K562 (cell line): ENCODE results near the gene PIGB. TPM values are rescaled to one million over a fixed set of nuclear protein-coding genes. Genes with fewer than 3 reads are reported as not detected.

Experiments
- BCOR ChIP-seq: fragments of 450-650 bp; IDR thresholded peaks from 2 replicates; pipeline ENCODE4 v1.6.1; 2016
- CCNT2 ChIP-seq: IDR thresholded peaks from 2 replicates; pipeline ENCODE4 v1.6.1; 2011; ENCODE audit warnings: borderline replicate concordance, low read depth, mild to moderate bottlenecking, moderate library complexity, mixed read lengths, low read length; ENCODE audit not compliant: insufficient read length; ENCODE audit errors: extremely low read depth
- CREM ChIP-seq: IDR thresholded peaks from 2 replicates; pipeline ENCODE4 v1.6.1; 2014; ENCODE audit warnings: antibody characterized with exemption, low read depth
- EZH2 ChIP-seq: IDR thresholded peaks from 2 replicates; pipeline ENCODE4 v1.6.1; 2012; ENCODE audit warnings: low read depth, mild to moderate bottlenecking, inconsistent platforms, low read length, borderline replicate concordance
- FOXP1 ChIP-seq: sonication (generic); formaldehyde crosslinking; IDR thresholded peaks from 2 replicates; pipeline ENCODE4 v1.8.0; 2022; ENCODE audit warnings: mild to moderate bottlenecking, missing genetic modification reagents
- JUND ChIP-seq, 2 experiments: IDR thresholded peaks; 2 replicates in 1 of 2; 3 replicates in 1 of 2; pipeline ENCODE4 v1.6.1; 2011; ENCODE audit warnings: borderline replicate concordance in 2 of 2, low read depth in 2 of 2, low read length in 2 of 2, improper control_type of control experiment in 1 of 2, missing biosample characterization in 1 of 2, missing genetic modification characterization in 1 of 2, missing genetic modification reagents in 1 of 2
- LARP7 ChIP-seq: fragments of 450-650 bp; IDR thresholded peaks from 2 replicates; pipeline ENCODE4 v1.6.1; 2016
- PHB2 ChIP-seq: fragments of 450-650 bp; IDR thresholded peaks from 2 replicates; pipeline ENCODE4 v1.6.1; 2017; ENCODE audit warnings: low read depth
- PHF21A ChIP-seq: fragments of 450-650 bp; IDR thresholded peaks from 2 replicates; pipeline ENCODE4 v1.6.1; 2017; ENCODE audit warnings: low read depth, borderline replicate concordance
- POLR2B ChIP-seq: fragments of 450-650 bp; IDR thresholded peaks from 2 replicates; pipeline ENCODE4 v1.6.1; 2018; ENCODE audit warnings: low read depth; ENCODE audit not compliant: partially characterized antibody
- PTBP1 ChIP-seq: fragments of 200-400 bp; formaldehyde crosslinking; IDR thresholded peaks from 2 replicates; pipeline ENCODE4 v1.6.1; 2017; ENCODE audit warnings: low read depth, low read length
- RAD51 ChIP-seq: fragments of 450-650 bp; IDR thresholded peaks from 2 replicates; pipeline ENCODE4 v1.7.1; 2016; ENCODE audit warnings: low read depth, mild to moderate bottlenecking, borderline replicate concordance
- RBM39 ChIP-seq: fragments of 200-400 bp; formaldehyde crosslinking; optimal IDR thresholded peaks from 2 replicates; pipeline ENCODE3; 2018; ENCODE audit warnings: low read depth, low read length
- SETDB1 ChIP-seq: IDR thresholded peaks from one replicate; pipeline ENCODE4 v1.6.1; 2012; ENCODE audit warnings: low read length, control low read depth, inconsistent platforms
- SIRT6 ChIP-seq: IDR thresholded peaks from one replicate; pipeline ENCODE4 v1.6.1; 2012; ENCODE audit warnings: low read depth, mild to moderate bottlenecking, control low read depth, inconsistent platforms, low read length, moderate library complexity
- SMARCC2 ChIP-seq: fragments of 450-650 bp; IDR thresholded peaks from 2 replicates; pipeline ENCODE4 v1.6.1; 2017; ENCODE audit warnings: antibody characterized with exemption, moderate library complexity, mild to moderate bottlenecking, low read depth
- SRSF3 ChIP-seq: fragments of 200-400 bp; formaldehyde crosslinking; IDR thresholded peaks from 2 replicates; pipeline ENCODE4 v1.6.1; 2016; ENCODE audit warnings: mild to moderate bottlenecking, low read length, moderate library complexity; ENCODE audit not compliant: insufficient read depth
- XRCC5 ChIP-seq: fragments of 200-400 bp; formaldehyde crosslinking; IDR thresholded peaks from 2 replicates; pipeline ENCODE4 v1.6.1; 2017; ENCODE audit warnings: low read depth, mild to moderate bottlenecking, low read length
- ZC3H4 ChIP-seq: sonication (generic); formaldehyde crosslinking; IDR thresholded peaks from 2 replicates; pipeline ENCODE4 v1.9.0; 2021; ENCODE audit warnings: missing genetic modification reagents, borderline replicate concordance
- ZNF24 ChIP-seq: fragments of 450-650 bp; IDR thresholded peaks from 2 replicates; pipeline ENCODE4 v1.6.1; 2016
- ZNF354B ChIP-seq: fragments of 250-450 bp; sonication (Bioruptor Pico); IDR thresholded peaks from 2 replicates; pipeline ENCODE4 v1.4.0; 2020
- polyA plus RNA-seq, 8 experiments: library from polyadenylated mRNA; depleted of rRNA in 4 of 8; stranded (reverse) in 5 of 8; unstranded in 3 of 8; fragments of >200 nt; fragmentation: Nextera tagmentation in 2 of 8; fragmentation: Illumina TruSeq in 1 of 8; extraction: Ambion mirVana in 2 of 8; extraction: Trizol in 1 of 8; gene quantifications; 2 replicates each; pipeline versions ENCODE4 v1.2.1 to v1.2.3, GENCODE V29; 2011 to 2014; ENCODE audit warnings: inconsistent platforms in 1 of 8, missing spikeins in 1 of 8
- total RNA-seq, 7 experiments: library from RNA; depleted of rRNA in 6 of 7; stranded (reverse); fragments of >200 nt in 6 of 7; fragmentation: Illumina TruSeq in 2 of 7; extraction: Trizol in 2 of 7; gene quantifications; 2 replicates each; pipeline versions ENCODE4 v1.2.1 to v1.2.3, GENCODE V29; 2011 to 2021; ENCODE audit warnings: low replicate concordance in 1 of 7
- TF ChIP-seq, protein P1 (sequence below): fragments of 250-450 bp; sonication (Bioruptor Pico); IDR thresholded peaks from 2 replicates; pipeline ENCODE4 v1.9.0; 2021; ENCODE audit warnings: mild to moderate bottlenecking
- TF ChIP-seq, protein P2 (sequence below): IDR thresholded peaks from 3 replicates; pipeline ENCODE4 v1.6.1; 2011; ENCODE audit warnings: borderline replicate concordance, mild to moderate bottlenecking; ENCODE audit not compliant: insufficient read length, insufficient read depth
- TF ChIP-seq, protein P3 (sequence below), 2 experiments: fragments of 450-650 bp in 1 of 2; sonication (generic) in 1 of 2; formaldehyde crosslinking in 1 of 2; IDR thresholded peaks in 1 of 2; conservative IDR thresholded peaks in 1 of 2; 2 replicates each; pipeline versions ENCODE4 v1.6.1 to v1.8.1; 2016 to 2023; ENCODE audit warnings: mild to moderate bottlenecking in 2 of 2, moderate library complexity in 2 of 2, inconsistent platforms in 1 of 2, missing genetic modification reagents in 1 of 2
- TF ChIP-seq, protein P4 (sequence below): fragments of 250-450 bp; sonication (Bioruptor Pico); IDR thresholded peaks from 2 replicates; pipeline ENCODE4 v1.4.0; 2020; ENCODE audit warnings: borderline replicate concordance

The PIGB gene
- total and polyA plus RNA-seq, 9 of the 15 experiments (the other 6 are each of a cell fraction or from before 2014, with no cell fraction given): 9.9 to 32.3 (median 18.2) TPM

DNA sequence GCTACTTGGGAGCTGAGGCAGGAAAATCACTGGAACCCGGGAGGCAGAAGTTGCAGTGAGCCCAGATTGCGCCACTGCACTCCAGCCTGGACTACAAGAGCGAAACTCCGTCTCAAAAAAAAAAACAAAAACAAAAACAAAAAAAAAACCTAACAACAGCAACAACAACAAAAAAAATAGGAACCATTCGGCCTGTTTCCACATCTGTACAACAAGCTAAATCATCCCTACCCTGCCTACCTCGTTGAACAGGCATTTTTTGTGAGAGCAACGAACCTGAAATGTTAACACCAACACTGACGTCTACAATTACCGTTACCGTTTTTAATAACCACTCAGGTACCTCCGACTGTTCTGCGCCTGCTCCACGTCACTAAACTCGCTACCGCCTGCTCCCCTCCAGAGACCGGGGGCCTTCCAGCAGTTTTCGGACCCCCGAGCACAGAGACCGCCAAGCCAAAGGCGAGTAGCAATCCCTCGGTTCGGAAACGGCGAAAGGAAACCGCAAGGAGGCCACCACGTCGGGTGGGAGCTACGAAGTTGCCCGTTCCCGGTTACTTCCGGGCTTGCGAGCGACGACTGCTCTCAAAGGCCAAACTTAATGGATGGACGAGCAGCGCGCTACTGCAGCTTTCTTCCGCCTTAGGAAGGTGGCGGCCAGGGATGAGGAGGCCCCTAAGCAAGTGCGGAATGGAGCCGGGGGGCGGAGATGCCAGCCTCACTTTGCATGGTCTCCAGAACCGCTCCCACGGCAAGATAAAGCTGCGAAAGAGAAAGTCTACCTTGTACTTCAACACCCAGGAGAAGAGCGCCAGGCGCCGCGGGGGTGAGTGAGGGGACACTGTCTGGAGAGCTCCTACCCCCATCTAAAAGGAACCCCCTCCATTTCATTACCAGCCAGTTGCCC is at the start of gene PIGB, which contains the start of gene PIGBOS1 (continued):
- TF ChIP-seq SMARCC2 (0 out of 2 replicates have a peak, but pooled peaks have one; percentile 17), PTBP1 (no peak), RAD51 (no peak), RBM39 (no peak), SRSF3 (no peak), CCNT2 (no peak), ZNF24 (peak; percentile 33; the same call in 1 of the 2 replicates), ZC3H4 (no peak), SIRT6 (no peak), XRCC5 (peak; percentile 67), EZH2 (no peak), POLR2B (peak; percentile 85), LARP7 (0 out of 2 replicates have a peak, but pooled peaks have one; percentile 49), PHF21A (no peak), ZNF354B (CRISPR knock-in tag) (no peak), FOXP1 (CRISPR knock-in tag) (no peak), CREM (peak; percentile 76), PHB2 (peak; percentile 30; the same call in 1 of the 2 replicates), JUND (IDR thresholded peaks at IDR 0.05; ENCODE audit: borderline replicate concordance, low read depth, low read length) (peak; percentile 46), JUND (tag; IDR thresholded peaks at IDR 0.05; ENCODE audit: borderline replicate concordance, low read depth, low read length) (no peak; the same call in 1 of the 3 replicates), SETDB1 (no peak), BCOR (no peak)
- TF ChIP-seq, protein P1, sequence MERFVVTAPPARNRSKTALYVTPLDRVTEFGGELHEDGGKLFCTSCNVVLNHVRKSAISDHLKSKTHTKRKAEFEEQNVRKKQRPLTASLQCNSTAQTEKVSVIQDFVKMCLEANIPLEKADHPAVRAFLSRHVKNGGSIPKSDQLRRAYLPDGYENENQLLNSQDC (CRISPR knock-in tag): no peak
- TF ChIP-seq, protein P2, sequence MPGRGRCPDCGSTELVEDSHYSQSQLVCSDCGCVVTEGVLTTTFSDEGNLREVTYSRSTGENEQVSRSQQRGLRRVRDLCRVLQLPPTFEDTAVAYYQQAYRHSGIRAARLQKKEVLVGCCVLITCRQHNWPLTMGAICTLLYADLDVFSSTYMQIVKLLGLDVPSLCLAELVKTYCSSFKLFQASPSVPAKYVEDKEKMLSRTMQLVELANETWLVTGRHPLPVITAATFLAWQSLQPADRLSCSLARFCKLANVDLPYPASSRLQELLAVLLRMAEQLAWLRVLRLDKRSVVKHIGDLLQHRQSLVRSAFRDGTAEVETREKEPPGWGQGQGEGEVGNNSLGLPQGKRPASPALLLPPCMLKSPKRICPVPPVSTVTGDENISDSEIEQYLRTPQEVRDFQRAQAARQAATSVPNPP: no peak
- TF ChIP-seq, protein P3, sequence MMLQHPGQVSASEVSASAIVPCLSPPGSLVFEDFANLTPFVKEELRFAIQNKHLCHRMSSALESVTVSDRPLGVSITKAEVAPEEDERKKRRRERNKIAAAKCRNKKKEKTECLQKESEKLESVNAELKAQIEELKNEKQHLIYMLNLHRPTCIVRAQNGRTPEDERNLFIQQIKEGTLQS (IDR thresholded peaks at IDR 0.05): no peak
- TF ChIP-seq, protein P3 (CRISPR knock-in tag; conservative IDR thresholded peaks at IDR 0.05): no peak; the same call in 1 of the 2 replicates
- TF ChIP-seq, protein P4, sequence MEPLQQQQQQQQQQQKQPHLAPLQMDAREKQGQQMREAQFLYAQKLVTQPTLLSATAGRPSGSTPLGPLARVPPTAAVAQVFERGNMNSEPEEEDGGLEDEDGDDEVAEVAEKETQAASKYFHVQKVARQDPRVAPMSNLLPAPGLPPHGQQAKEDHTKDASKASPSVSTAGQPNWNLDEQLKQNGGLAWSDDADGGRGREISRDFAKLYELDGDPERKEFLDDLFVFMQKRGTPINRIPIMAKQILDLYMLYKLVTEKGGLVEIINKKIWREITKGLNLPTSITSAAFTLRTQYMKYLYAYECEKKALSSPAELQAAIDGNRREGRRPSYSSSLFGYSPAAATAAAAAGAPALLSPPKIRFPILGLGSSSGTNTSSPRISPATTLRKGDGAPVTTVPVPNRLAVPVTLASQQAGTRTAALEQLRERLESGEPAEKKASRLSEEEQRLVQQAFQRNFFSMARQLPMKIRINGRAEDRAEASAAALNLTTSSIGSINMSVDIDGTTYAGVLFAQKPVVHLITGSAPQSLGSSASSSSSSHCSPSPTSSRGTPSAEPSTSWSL (CRISPR knock-in tag): no peak
